Hindlimb muscle (tissue), 1 donor: Measurements from ENCODE around the gene APC. TPM values are rescaled to one million over a fixed set of nuclear protein-coding genes. Genes with fewer than 3 reads are reported as not detected.

Experiments used
- DNase-seq: peaks from one replicate; pipeline ENCODE4 v3.0.0-alpha.2; 2013
- polyA plus RNA-seq: library from polyadenylated mRNA; unstranded; fragments of 120-200 nt; gene quantifications from one replicate; pipeline ENCODE4 v1.2.1, GENCODE V29; 2013; ENCODE audit not compliant: insufficient read length

APC gene
- polyA plus RNA-seq, 1 donor, result 29.4 TPM

DNA sequence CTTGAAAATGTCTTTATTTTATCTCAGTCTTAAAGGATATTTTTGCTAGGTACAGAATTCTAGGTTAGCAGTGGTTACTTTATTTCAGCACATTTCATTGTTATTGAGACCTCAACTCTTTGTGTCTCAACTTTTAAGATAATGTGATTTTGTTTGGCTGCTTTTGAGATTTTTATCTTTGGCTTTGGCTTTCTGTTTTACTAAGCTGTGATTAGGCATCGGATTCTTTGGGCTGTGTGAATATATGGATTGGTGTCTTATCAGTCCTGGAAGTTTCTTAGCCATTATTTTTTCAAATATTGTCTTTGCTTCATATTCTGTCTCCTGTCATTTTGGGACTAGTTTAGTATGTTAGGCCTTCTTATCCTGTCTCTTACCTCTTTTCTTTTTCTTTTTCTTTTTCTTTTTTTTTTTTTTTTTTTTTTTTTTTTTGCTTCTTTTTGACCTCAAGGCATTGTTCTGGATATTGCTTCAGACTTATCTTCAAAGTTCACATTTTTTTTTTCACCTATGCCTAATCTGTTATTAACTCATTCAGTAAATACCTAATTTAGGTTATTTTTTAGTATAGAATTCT, 20.1 kb upstream of the APC start:
- no peak for DNase-seq

DNA sequence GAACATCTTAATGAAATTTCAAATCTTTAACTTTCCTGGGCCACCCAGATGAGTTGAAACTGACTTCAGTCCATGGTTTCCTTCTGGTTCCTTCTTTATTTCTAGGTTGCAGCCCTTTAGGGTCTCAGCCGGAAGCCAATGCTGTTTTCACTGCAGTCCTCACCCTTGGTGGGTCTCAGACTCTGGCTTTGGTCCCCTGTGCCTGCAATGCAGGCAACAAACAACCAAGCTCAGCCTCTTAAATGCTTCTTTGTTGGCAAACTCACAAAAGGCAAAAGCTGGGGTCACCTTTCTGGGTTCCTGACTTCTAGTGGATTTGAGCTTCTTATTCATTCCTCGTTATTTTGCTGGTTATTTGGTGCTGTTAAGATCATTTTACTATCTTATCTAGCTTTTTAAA, 19.3 kb upstream of the APC start:
- no peak for DNase-seq

DNA sequence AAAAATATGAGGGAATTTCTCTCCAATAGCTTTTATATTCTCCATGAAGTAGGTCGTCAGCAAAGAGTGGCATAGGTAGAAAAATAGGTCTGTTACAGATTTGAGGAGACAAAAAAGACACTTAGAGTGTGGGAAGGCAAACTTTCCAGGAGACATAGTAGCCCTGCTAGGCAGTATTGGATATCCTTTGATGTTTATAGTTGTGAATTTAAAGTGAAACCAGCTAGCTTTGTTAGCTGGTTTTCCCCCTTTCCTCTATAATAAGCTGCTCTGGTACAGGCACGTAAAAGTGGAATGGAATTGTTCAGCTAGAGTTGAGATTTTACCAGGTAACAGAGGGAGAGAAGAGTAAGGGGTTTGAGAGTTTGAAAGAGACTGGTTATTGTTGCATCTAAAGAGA, 17.1 kb upstream of the APC start:
- DNase-seq, result no peak

DNA sequence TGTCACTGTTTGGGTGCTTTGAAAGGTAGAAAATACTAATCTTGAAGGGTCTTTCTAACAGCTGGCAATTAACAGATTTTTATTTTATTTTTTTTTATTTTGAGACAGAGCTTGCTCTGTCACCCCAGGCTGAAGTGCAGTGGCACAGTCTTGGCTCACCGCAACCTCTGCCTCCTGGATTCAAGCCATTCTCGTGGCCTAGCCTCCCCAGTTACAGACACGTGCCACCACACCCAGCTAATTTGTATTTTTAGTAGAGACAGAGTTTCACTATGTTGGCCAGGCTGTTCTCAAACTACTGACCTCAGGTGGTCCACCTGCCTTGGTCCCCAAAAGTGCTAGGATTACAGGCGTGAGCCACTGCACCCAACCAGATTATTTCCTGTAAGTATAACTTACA, 12.8 kb upstream of the APC start:
- DNase-seq, result no peak

DNA sequence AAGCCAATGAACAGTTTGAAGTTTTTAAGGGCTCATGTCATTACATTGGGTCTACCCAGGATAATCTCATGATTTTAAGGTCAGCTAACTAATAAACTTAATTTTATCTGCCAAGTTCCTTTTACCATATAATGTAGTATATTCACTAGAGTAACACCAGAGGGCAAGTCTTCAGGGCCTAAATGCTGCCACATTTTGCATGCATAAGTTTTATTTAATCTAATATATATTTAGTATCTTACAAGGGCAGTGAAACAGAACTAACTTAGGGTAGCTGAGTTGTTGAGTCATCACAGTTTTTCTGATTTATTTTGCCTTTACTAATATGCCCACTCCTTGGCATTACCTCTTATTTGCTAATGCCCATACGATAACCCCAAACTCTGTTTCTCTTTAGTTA, 8.1 kb upstream of the APC start:
- no peak for DNase-seq

DNA sequence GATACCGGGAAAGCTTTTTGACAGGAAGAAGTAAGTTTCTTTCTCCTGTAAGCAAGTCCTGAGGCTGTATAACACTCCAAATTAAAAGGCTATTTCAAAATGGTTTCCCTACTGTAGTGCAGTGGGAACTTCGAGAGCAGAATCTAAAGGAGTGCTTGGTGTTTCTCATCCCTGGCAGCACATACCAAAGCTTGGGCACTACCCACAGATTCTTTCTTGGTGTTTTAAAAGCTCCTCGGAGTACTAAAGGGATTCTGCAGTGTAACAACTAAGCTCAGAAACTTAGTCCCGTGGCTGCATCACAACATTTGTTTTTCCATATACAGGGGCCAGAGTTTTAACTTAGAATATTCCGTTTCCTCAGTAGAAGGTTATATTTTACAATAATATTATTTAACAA, 5.6 kb upstream of the APC start:
- no peak for DNase-seq

DNA sequence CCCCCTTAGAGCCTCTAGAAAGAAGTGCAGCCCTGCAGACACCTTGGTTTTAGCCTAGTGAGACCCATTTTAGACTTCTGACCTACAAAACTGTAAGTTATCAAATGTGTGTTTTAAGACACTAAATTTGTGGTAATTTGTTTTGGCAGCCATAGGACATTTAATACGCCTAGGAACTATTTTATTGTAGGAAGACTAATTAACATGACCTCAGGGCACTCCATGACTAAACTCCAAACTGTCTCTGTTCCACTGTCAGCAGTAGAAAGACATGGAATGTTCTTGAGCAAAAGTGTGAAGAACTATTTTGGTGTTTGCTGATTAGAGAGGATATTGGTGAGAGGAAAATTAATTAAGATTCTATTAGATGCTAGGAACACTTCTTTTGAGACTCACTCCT, 4.1 kb upstream of the APC start:
- DNase-seq, result no peak

DNA sequence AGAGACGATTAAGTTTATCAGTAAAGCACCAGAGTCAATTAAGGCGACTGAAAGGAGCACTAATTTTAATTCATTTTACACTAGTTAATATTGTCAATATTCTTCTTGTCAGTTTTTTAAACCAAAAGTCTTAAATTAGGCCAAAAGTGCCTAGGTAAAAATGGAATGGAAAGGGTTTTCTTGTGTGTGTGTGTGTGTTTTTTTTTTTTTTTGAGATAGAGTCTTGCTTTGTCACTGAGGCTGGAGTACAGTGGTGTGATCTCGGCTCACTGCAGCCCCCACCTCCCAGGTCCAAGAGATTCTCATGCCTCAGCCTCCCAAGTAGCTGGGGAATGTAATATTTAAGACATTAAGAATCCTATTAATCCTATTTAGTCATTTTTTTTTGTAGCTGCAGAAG, 3.1 kb upstream of the APC start:
- no peak for DNase-seq

DNA sequence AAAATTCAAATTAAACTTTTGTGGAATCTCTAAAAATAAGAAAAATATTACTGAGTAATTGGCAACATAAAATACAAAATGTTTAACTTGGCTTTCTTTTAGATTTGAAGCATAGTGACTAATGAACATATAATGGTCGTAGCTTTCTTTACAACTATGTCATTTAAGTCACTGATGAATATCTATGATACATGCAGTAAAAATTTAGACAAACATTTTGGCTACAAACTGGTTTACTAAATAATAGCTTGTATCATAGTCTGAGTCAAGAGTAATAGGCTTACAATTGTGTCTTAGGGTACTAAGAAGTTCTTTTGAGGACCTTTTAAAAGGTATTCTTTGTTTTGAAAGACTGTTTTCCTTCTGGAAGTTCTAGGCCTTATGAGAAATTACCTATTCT, 2.0 kb upstream of the APC start:
- DNase-seq, result no peak

DNA sequence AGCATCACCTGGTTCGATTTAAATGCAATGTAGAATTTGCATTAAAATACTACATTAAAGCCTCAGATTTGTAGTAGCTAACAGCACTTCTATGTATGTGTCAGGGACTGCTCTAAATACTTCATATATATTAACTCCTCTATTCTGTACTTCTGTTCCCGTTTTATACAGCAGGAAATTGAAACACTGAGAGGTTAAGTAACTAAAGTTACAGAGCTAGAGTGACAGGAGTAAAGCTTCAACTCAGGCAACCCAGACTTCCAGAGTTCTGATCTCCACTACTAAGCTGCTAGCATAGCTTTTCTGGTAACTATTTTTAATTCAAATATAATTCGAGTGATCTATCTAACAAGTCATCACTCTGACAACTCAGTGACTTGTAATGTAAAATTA, 619 bp upstream of the APC start:
- no peak for DNase-seq

DNA sequence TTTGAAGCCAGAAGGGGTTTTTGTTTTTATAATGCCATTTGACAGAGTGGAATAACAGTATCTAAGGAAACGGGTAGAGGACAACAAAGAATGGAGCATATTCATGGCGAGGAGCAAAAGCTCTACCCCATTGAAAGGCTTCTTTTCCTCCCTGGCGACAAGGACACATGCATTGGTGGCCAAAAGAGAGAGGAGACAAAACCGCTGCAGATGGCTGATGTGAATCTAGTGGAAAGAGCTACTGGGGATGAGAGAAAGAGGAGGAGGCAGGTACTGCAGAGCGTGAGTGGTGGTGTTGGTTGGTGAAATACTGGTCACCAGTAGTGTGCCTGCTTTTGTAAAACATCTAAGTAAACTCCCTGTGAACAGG, 491 bp downstream of the APC start:
- DNase-seq, result no peak

DNA sequence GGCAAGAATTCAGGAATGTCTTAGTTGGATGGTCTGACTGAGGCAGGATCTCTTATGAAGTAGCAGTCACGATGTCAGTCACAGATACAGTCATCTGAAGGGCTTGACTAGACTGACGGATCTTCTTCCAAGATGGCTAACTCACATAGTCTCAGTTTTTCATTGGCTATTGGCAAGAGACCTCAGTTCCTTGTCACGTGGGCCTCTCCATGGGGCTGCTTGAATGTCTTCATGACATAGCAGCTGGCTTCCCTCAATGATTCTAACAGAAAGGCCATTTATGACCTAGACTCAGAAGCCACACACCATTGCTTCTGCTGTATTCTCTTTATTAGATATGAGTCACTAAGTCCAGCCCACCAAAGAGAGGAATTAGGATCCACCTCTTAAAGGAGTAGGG, 4.7 kb downstream of the APC start:
- no peak for DNase-seq

DNA sequence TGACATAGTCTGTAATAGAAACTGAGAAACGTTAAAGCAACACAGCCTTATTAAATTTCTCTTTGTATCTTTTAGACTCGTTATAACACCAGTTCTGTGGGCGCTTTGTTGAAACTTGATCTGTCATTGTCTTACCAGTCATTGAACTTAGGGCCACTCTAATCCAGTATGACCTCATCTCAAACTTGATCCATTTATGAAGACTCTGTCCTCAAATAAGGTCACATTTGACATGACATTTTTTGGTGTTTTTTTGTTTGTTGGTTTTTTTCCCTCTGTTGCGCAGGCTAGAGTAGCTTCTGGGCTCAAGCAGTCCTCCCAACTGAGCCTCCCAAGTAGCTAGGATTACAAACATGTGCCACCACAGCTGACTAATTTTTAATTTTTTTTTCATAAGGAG, 5.9 kb downstream of the APC start:
- no peak for DNase-seq

DNA sequence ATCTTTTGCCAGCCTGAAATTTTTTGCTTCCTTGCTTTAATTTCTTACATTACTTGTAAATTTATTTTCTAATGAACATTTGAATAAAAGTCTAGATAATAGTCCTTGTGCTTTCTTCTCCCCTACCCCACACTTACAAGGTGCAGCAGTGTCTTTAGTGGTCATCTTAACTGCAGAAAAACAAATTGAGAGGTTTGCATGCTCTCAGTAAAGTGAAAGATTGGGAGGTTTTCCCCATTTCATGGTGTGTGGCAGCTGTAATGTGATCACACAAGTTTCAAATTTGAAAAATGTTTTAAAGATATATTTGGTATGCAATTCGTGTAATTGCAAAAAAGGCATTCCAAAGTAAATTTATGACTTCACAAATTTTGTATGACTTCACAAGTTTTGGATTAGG, 14.7 kb downstream of the APC start:
- no peak for DNase-seq

DNA sequence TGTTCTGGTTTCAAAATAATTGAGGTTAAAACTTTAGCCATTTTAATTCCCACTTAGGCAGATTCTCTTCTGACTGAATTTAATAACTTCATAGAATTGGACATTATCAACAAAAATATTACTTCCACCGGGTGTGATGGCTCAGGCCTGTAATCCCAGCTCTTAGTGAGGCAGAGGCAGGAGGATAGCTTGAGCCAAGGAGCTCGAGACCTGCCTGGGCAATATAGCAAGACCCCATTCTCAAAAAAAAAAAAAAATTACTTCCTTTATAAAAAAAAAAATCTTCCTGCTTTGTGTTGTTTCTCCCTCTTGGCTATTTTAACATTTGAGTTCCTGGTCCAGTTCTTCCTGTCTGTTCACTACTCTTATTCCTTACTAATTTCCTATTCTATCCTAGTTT, 18.0 kb downstream of the APC start:
- DNase-seq, result no peak

DNA sequence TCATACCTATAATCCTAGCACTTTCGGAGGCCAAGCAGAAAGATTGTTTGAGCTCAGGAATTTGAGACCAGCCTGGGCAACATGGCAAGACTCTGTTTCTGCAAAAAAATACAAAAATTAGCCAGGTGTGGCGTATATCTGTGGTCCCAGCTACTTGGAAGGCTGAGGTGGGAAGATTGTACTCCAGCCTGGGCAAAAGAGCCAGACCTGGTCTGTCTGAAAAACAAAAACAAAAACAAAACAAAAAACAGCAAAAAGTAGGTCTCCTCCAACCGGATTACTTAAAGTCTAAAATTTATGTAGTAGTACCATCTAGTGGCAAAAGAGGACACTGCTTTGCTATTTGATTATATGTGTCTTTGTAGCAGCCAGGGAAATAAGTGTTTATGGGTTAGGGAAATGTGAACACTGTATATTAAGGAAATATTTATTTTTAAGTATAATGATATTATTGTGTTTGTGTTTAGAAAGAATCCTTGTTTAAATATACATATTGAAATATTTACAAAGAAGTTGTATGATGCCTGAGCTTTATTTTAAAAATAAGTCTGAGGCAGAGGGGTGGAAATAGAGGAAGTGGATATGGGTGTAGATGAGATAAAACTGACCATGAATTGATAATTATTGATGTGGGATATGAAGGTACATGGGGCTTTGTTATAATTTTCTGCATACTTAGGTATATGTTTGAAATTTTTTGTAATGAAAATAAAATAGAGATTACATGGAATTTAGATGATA, 20.0 kb downstream of the APC start:
- peak; percentile 48 for DNase-seq

DNA sequence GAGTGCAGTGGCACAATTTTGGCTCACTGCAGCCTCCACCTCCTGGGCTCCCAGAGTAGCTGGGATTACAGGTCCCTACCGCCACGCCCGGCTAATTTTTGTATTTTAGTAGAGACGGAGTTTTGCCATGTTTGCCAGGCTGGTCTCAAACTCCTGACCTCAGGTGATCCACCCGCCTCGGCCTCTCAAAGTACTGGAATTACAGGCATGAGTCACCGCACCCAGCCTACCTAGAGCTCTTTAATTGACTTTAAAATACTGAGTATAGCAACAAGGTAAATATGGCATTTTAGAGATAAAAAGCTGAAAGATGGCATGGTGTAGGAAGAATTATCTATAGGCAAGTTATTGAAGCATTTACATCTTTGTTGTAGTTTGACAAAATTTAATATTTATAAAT, 21.0 kb downstream of the APC start:
- DNase-seq, result no peak

DNA sequence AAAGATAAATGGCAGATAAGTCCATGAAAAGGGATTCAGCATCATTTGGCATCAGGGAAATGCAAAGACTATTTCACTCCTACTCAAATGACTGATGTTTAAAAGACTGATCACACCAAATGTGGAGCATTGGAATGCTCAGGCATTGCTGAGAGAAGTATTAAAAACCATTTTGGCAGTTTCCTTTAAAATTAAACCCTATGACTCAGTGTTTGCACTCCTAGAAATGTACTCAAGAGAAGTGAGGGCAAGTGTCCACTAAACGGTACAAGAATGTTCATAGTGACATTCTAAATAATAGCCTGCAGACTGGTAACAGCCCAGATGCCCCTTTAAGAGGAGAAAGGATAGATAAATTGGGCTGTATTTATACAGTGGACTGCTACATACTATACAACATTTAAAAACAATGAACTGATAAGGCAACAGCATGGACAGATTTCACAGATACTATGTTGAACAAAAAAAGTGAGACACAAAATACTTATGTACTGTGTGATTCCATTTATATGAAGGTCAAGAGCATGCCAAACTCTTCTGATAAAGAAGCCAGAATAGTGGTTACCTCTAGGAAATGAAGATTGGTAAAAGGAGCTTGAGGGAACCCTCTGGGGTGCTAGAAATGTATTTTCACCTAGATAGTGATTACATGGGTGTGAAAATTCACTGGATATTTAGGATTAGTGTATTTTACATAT, 24.6 kb downstream of the APC start:
- DNase-seq, result no peak

DNA sequence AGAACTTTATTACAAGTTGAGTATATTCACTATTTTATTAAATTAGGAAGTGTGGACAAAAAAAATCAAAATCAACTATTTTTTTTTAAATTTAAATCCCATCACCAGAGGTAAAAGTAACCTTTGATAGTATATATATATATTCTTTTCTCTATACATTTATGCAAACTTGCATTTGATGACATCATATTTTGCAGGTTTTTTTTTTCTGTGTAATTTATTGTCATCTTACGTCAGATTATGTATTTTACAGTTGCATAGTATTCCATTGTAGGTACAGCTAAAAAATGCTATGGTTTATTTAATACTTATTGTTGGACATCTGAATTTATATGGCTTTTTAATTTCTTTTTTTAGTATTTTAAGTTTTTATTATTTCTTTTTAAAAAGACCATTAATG, 25.5 kb downstream of the APC start:
- DNase-seq, result no peak

DNA sequence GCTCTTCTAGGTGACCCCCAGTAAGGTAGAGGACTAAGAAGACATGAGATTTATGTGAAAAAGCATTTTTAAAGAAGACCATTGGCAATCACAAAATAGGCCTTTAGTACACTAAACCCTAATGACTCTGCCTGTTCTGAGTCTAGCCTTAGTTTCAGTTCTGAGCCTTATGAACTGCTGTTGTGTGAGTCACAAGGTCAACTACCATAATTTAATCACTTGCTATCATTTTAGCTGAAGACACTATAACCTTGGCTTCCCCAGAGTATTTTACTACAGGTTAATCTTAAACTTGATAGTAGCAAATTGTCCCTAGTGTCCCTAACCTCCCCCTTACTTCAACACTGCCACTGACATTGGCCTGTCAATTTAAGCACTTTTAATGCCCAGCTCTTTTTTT, 34.4 kb downstream of the APC start:
- DNase-seq, result no peak

DNA sequence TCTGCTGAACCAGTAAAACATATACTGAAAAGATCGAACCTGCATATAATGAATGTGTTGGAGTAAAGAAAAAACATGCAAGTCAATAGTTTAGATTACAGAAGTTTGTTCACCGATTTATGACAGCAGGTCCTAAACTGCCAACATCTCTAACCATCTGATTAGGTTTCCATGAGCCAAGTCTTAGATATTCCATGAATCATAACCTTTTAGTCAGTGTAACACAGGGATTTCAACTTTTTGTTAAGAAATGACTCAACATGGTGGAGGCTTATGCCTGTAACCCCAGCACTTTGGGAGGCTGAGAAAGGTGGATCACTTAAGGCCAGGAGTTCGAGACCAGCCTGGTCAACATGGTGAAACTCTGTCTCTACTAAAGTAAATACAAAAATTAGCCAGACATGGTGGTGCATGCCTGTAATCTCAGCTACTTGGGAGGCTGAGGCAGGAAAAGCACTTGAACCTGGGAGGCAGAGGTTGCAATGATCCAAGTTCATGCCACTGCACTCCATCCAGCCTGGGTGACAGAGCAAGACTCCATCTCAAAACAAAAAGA, 38.7 kb downstream of the APC start:
- DNase-seq, result no peak

DNA sequence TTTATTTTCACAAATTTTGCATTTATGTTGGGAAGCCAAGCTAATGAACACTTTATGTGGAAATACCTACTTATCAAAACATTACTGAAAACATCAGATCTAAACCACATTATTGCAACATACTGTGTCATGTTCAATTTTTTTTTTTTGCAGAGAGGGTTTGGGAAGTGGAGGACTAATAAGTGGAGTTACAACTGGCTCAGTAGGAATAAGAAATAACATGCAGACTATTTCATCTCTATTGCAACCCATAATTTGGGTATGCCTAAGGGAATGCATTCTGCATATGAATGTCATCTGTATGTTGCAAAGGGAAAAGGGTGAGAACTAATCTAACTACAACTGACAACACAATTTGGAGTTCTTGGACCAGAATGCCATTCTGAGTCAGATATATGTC, 41.8 kb downstream of the APC start:
- no peak for DNase-seq

DNA sequence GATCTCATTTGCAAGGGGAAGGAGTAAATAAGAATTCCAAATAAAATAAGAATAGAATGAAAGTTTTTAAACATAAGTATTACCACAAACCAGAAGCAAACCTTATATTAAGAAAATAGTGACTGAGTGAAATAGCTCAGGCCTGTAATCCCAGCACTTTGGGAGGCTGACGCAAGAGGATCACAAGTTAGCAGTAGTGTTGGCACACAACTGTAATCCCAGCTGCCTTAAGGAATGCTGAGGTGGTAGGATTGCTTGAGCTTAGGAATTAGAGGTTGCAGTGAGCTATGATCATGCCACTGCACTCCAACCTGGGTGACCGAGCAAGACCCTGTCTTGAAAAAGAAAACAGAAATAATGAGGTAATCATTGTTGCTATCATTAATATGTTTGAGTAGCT, 47.0 kb downstream of the APC start:
- no peak for DNase-seq

DNA sequence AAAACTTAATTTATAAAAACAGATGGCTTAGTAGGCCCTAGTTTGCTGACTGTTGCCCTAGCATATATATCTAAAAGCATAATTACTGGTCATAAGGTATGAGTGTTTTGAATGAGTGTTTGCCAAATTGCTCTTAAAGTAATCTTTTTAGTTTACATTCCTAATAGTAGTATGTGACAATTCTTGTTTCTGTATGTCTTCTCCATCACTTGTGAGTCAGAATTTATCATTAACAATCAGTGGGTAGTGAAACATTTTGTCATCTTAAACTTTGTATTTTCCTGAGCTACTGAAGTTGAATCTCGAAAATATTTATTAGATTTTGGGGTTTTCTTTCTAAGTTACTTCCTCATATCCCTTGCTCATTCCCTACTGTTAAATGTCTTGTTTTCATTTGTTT, 49.6 kb downstream of the APC start:
- no peak for DNase-seq
